ENCODE measurements around the gene MYRFL.

DNA sequence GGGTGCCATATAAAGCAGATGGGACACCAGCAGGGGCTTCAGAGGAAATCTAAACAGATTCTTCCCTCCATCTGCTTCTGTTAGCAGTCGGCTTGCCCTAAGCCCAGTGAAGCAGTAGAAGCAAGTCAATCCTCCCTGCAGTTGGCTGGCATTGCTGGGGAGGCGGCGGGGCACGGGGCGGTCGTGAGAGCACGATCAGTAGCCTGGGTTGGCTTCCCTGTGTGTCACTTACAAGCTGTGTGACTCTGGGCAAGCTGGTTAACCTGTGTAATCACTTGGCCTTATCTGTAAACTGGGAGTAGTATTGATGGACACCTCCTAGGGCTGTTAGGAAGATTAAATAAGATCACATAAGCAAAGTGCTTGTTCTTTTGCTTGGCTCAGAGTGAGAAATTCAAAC lies 19.4 kb downstream of the MYRFL start:
- TF ChIP-seq CTCF (IDR thresholded peaks at IDR 0.05), result no peak
- no peak for TF ChIP-seq POLR2A (IDR thresholded peaks at IDR 0.05)
- no peak for TF ChIP-seq POLR2AphosphoS5 (IDR thresholded peaks at IDR 0.05)

Measured in breast epithelium (tissue), 3 donors.